GM18951 (cell line): ENCODE results near the gene SLC41A3.

Experiments
- POLR2A ChIP-seq: IDR thresholded peaks from 4 replicates; pipeline ENCODE4 v1.6.1; 2011; ENCODE audit warnings: mild to moderate bottlenecking; ENCODE audit not compliant: insufficient read length, insufficient read depth; ENCODE audit errors: extremely low read depth
- in situ Hi-C: fragments of 300-500 bp; cut with MboI; formaldehyde crosslinking; loops from one replicate; pipeline ENCODE4 v1.12.0; 2022; ENCODE audit warnings: low sequenced_read_pairs, mixed read lengths, inconsistent platforms; ENCODE audit not compliant: unreplicated experiment

The SLC41A3 gene

DNA sequence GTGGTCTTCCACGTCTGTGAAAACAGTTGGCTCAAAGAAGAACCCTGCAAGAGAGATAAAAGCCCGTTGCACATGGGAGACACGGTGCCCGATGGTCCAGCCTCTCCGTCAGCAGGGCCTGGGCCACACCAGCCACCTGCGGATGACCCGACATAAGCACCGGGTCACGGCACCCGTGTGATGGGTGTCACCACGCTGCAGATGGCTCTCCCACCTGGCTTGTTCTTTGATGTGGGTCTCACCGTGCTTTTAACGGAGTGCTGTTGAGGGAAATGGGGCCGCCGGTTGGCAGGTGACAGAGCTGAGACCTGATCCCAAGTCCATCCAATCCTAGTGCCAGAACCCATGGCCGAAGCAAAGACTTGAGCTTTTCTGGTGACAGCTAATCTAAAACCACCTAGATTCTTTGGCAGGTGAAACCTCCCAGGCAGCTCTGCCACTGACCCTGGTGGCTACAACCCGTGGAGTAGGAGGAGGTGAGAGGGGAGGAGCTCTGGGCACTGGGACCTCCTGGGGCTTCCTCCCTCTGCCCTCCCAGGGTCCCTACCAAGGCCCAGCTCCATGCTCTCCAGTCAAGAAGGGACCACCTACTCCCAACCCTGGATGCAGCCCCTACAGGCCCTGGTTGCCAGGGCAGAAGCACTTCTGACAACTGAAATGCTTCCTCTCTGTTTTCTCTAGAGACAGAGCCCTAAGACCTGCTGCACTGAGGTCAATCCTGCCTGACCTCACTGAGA, 23.4 kb upstream of the SLC41A3 start:
- in situ Hi-C loops, result no loop called here
- TF ChIP-seq POLR2A, result no peak

DNA sequence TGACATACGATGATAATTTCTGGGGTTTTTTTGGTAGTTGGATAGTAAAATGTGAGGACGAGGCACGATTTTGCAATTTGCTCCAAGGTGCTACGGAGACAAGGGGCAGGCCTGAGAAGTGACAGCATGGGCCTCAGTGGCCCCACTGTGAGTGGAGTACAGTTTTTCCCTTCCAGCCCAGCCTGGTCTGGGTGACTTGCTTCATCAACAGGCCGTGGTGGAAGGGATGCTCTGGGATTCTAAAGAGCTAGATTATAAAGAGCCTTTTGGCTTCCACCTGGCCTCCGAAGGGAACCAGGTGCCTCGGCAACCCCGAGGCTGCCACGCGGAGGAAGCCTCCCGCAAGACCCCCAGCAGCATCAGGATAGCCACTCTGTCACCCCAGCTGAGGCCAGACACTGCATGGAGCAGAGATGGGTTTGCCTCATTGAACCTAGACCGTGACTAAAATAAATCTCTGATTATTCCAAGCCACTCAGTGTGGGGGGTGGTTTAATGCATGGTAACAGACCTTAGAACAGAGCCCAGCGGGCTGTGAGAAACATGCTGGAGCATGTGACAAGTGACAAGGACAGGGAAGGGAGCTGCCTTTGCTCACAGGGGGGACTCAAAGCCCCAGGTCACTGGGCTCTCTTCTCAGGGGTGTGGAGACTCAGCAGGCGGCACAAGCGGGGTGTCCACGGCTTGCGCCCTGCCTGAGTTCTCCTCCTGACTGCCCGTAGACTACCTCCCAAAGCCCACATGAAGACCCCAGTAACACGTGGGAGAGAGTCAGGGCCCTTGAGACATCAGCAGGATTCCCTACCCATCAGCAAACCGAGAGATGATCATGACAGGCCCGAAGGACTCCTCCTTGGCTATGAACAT, 22.6 kb upstream of the SLC41A3 start:
- in situ Hi-C loops, result no loop called here
- no peak for TF ChIP-seq POLR2A

DNA sequence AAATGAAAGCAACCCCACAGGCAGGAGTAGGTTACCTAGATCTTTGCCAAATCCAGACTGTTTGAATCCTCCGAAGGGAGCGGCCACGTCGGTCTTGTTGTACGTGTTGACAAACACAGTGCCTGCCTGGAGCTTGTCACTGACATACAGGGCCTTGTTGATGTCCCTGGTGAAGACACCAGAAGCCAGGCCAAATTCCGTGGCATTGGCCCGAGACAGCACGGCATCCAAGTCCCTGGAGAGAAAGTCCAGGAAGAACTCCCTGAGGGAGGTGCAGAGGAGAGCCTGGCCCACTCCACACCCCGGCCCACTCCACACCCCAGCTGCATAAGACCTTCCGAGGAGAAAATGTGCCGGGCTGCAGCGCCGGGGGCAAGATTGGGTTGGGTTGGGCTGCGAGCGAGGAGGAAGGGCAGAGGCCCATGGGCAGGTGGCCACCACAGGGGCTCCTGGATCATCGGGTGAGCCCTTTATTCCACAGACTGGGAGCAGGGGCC, 21.8 kb upstream of the SLC41A3 start:
- no peak for TF ChIP-seq POLR2A
- in situ Hi-C loops, result no loop called here

DNA sequence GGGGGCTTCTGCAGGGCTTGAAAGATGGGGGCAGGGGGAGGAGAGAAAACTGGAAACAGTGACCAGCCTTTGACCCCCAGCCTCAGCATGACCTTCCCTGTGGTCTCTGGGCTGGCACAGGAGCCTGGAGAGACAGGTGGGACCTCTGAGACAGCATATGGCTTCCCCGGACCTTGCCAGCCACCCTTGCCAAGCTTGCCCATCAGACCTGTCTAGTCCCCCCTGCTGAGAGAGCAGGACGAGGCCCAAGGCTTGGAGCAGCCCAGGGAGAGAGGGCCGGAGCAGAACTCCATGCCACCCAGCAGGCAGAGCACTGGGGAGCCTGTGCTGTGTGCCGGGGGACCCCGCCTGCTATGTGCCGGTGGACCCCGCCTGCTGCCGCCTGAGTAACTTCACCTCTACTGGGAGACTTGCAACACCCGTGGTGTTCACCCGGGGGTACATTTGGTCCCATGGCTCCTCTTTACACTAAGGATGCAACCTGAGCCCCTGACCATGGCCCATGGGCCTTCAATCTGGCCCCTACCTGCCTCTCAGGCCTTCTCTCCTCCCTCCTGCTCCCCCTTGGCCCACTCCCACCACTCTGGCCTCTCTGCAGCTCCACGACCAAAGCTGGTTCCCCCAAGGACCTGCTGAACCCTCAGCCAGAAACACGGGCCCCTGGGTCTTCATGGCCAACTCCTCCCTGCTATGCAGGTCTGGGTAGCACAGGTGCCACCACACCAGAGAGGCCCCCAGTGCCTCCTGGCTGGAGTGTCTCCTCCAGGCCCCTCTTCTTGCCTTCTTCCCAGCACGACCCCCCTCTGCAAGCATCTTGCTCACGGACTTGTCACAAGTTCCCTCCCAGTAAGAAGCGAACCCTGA, 21.1 kb upstream of the SLC41A3 start:
- in situ Hi-C loops, result no loop called here
- TF ChIP-seq POLR2A, result no peak

DNA sequence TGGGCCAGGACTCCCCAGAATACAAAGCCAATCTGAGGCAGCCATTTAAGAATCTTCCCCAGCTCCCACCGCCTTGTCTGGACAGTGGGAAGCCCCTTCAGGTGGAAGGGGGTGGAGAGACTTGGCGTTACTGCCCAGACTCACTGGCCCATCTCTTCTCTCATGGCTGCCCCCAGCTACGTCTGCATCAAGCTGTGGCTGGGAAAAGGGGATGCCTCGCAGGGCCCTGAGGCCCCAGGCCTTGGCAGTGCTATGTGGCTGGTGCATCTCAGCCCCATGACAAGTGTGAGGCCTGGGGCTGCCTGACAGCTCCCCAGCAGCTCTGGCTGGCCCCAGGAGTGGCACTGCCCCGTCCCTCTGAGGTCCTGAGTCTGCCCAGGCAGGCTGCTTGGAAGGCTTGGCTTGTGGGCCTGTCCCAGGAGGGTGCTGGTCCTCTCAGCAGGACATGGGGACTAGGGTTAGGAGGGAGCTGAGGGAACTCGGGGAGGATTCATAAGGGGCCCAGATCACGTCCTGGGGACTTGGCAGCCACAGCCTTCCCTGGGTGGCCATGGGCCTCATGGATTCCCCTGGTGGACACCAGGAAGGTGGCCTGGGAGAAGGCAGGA, 20.2 kb upstream of the SLC41A3 start:
- TF ChIP-seq POLR2A, result no peak
- in situ Hi-C loops, result no loop called here

DNA sequence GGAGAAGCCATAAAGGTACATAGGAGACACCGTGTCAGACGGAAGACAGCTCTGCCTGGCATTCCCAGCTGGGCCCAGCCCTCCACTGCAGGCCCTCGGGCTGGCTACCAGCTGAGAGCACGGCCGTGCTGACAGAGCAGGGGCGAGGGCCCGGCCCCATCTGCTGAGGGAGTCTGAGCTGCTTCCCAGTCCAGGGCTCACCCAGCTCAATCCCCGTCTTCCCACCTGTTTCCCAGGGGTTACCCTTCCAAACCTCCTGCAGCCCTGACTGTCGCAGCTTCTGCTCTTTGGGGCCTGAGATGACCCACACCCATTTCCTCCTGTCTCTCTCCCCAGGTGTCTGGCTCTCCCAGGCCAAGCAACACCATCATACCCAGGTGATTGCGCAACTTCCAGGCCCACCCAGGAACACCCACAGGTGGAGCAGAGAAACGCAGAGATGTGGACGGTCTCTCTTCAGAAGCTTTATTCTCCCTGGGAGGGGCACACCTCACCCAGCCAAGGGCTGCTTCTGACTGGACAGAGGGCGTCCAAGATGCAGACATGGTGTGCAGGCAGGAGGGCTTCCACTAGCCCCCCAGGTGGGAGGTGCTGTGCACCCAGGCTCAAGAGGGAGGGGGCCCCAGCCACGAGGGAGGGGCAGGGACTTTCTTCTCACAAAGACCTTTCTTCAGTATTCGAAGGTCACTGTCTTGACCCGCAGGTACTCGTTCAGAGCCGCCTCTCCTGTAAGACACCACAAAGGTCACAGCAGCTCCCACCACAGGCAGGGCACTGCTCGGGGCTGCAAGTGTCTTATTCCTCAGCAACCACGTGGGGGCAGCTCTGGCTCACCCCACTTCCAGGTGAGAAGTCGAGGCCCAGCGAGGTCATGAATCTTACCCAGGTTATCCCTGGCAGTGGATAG, 19.4 kb upstream of the SLC41A3 start:
- in situ Hi-C loops, result no loop called here
- no peak for TF ChIP-seq POLR2A

DNA sequence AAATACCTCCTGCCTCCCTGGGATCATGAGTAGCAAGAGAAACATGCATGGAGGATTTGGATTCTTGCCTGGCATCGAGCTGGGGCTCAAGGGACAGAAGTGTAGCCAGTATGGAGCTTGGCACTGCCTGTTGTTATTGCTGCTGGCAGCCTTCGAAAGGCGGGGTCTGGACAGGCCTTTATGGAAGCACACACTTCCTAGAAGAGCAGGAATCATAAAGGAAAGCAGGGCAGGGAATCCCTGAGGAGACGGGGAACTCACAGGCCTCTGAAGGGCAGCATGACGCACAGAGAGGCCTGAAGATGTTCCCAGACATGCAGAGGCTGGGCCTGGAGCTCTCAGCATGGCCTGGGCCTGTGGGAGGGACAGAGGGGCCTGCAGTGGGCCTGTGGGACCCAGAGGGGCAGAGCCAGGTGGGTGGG, 18.6 kb upstream of the SLC41A3 start:
- TF ChIP-seq POLR2A, result no peak
- in situ Hi-C loops, result no loop called here

DNA sequence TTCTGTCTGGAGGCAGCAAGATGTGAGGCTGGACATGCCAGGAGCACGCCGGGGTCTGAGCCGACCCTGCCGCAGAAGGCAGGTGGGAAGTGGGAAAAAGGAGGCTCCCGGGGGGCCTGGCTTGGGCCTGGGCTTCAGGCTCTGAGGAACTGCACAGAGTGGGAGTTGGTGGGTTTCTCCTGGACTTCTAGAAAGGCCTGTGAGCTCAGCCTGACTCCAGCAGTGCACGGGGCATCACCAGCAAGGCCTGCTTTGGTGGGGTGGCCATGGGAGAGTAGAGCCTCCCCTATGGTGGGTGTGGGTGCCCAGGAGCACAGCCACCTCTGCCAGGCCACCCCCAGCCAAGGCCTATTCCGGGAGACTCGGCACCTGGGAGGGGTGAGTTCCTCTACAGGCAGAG, 18.1 kb upstream of the SLC41A3 start:
- no peak for TF ChIP-seq POLR2A
- in situ Hi-C loops, result no loop called here

DNA sequence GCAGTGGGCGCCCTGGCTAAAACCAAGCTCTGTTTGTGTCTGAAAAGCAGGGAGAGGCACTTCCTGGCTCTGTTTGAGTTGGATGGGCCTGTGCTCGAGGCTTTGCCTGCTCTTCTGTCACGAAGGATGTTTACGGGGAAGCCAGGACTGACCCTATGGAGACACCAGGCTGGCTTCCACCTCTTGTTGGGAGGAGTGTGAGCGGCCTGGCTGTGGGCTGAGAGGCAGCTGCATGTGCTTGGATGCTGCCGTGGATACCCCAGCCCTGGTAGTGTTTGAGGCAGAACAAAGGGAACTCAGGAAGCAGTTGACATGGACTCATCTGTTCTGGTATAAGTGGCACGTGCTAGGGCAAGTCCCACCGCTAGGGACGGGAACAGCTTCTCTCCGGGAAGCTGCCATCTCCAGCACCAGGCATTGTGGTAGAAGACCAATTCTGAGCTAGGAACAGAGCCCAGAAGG, 17.6 kb upstream of the SLC41A3 start:
- no peak for TF ChIP-seq POLR2A
- in situ Hi-C loops, result no loop called here

DNA sequence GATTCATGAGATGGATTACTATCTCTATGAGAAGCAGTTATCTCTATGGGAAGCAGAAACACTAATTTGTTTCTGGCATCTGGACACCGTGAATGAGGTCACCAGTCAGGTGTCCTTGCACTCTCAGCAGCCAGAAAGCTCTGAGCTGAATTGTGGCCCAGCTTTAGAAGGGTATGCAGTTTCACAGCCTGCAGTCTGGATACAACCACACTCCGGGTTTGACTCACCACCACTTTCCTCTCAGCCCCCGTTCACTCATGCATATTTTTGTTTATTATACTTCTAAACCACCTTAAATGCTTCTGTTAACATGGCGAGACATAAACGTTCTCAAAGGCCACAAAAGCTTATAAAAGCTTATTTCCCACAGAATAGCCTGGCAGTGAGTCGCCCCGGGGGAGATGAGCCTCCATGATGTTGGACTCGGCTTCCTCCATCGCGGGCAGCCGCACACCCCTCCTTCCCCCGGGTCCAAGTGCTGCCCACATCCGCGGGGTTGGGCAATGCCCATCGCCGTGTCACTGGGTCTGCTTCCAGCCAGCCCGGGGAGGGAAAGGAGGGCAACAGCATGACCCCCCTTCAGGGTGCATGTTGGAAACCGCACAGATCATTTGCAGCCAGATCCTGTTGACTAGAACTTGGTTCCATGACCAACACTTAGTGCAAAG, 16.8 kb upstream of the SLC41A3 start:
- TF ChIP-seq POLR2A, result no peak
- in situ Hi-C loops, result no loop called here

DNA sequence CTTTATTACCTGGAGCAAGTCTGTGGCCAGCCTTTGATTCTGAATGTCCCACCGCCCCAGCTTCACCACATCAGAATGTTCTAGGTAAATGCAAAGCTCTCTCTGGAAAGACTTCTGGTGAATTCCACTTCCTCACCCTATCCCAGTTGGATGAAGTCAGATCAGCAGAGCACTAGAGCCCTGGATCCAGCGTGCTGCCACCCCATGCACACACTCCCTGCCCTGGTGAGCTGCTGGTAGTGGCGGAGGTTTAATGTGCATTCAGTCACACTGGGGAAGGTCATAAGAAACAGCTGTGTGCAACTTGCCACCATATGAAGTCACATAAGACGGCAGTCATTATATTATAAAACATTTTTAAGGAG, 16.3 kb upstream of the SLC41A3 start:
- in situ Hi-C loops, result no loop called here
- no peak for TF ChIP-seq POLR2A

DNA sequence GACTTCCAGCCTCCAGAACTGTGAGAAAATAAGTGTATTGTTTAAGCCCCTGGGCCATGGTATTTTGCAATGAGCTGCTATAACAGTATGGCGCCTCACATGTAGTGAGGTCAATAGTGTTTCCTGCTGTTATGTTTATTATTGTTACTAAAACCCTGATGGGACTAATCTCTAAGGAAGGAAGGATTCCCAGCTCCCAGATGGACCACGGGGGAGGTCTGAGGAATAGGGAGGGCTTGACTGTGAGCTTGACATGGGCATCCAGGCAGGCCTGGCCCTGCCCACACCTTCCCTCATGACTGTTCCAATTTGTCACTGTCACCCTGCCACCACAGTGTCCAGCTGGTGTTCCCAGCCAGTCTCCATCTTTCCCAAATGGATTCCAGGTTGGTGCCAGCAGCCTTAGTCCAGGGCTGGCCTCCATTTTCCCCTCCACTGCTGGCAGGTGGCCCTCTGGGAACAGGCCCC, 14.5 kb upstream of the SLC41A3 start:
- in situ Hi-C loops, result no loop called here

More for the DNA sequence above, 14.5 kb upstream of the SLC41A3 start:
- TF ChIP-seq POLR2A, result no peak
